GM19397 (cell line): ENCODE results near the gene CAMKK1.

Source experiments
- ATAC-seq: cut with Tn5 transposase; IDR thresholded peaks from one replicate; pipeline ENCODE4 v1.9.1; 2021; ENCODE audit warnings: mild to moderate bottlenecking, moderate library complexity; ENCODE audit not compliant: unreplicated experiment

CAMKK1 gene

GRCh38 chr17:3918372-3919122 is 25.7 kb upstream of the CAMKK1 start:
- ATAC-seq = no peak

- ATAC-seq = no peak
Measured at GRCh38 chr17:3917391-3917931, 24.6 kb upstream of the CAMKK1 start.

GRCh38 chr17:3916825-3917224 is 24.0 kb upstream of the CAMKK1 start:
- no peak for ATAC-seq

- no peak for ATAC-seq
Measured at GRCh38 chr17:3915995-3916696, 23.3 kb upstream of the CAMKK1 start, which contains the start of gene P2RX1. Gene P2RX1 (minus strand): TSS chr17:3916465. CDS start chr17:3916225, 240 bp downstream.

GRCh38 chr17:3915581-3915994 is 22.7 kb upstream of the CAMKK1 start:
- no peak for ATAC-seq

GRCh38 chr17:3914312-3914670 is 21.4 kb upstream of the CAMKK1 start:
- peak; percentile 41 for ATAC-seq

- ATAC-seq = peak; percentile 38
Measured at GRCh38 chr17:3913531-3914311, 20.9 kb upstream of the CAMKK1 start.

GRCh38 chr17:3912827-3913226 is 20.0 kb upstream of the CAMKK1 start:
- ATAC-seq = no peak

- peak; percentile 73 for ATAC-seq
Measured at GRCh38 chr17:3911271-3912053, 18.6 kb upstream of the CAMKK1 start.

- no peak for ATAC-seq
Measured at GRCh38 chr17:3910420-3911270, 17.8 kb upstream of the CAMKK1 start.

- ATAC-seq = no peak
Measured at GRCh38 chr17:3909257-3909656, 16.4 kb upstream of the CAMKK1 start.

- no peak for ATAC-seq
Measured at GRCh38 chr17:3907483-3908216, 14.8 kb upstream of the CAMKK1 start.

GRCh38 chr17:3906881-3907280 is 14.0 kb upstream of the CAMKK1 start:
- no peak for ATAC-seq

- peak; percentile 53 for ATAC-seq
Measured at GRCh38 chr17:3905017-3905520, 12.2 kb upstream of the CAMKK1 start.

GRCh38 chr17:3904501-3904900 is 11.6 kb upstream of the CAMKK1 start:
- ATAC-seq = no peak

- no peak for ATAC-seq
Measured at GRCh38 chr17:3903881-3904290, 11.0 kb upstream of the CAMKK1 start.

GRCh38 chr17:3903051-3903825 is 10.4 kb upstream of the CAMKK1 start:
- ATAC-seq = no peak

- no peak for ATAC-seq
Measured at GRCh38 chr17:3900646-3901045, 7.8 kb upstream of the CAMKK1 start.
